Liver (tissue), 9 donors: ENCODE measurements around the gene OR8B2. TPM values are rescaled to one million over a fixed set of nuclear protein-coding genes. Genes with fewer than 3 reads are reported as not detected.

Source experiments
- DNase-seq: peaks from one replicate; pipeline ENCODE4 v3.0.0-alpha.2; 2017; ENCODE audit warnings: low spot score
- H3K27ac ChIP-seq, 2 donors: one replicate each; pipeline ENCODE4 v1.7.0; 2013; ENCODE audit warnings: inconsistent platforms in 2 of 2, low read length in 2 of 2, control low read depth in 1 of 2, low read depth in 1 of 2, mild to moderate bottlenecking in 1 of 2
- H3K27me3 ChIP-seq, 4 donors: one replicate each; pipeline versions ENCODE4 v1.6.1 to v1.7.0; 2013; ENCODE audit warnings: low read length in 3 of 4, inconsistent platforms in 1 of 4, mild to moderate bottlenecking in 1 of 4, moderate library complexity in 1 of 4; ENCODE audit not compliant: control insufficient read depth in 4 of 4, insufficient read depth in 4 of 4
- H3K36me3 ChIP-seq, 4 donors: one replicate each; pipeline versions ENCODE4 v1.6.1 to v1.7.0; 2013; ENCODE audit warnings: low read length in 3 of 4, mild to moderate bottlenecking in 3 of 4, low read depth in 1 of 4, moderate library complexity in 1 of 4; ENCODE audit not compliant: control insufficient read depth in 4 of 4, insufficient read depth in 3 of 4
- H3K4me1 ChIP-seq, 4 donors: one replicate each; pipeline versions ENCODE4 v1.6.1 to v1.7.0; 2013; ENCODE audit warnings: low read length in 3 of 4, mild to moderate bottlenecking in 3 of 4, moderate library complexity in 1 of 4; ENCODE audit not compliant: control insufficient read depth in 4 of 4, insufficient read depth in 4 of 4
- H3K4me3 ChIP-seq, 3 donors: one replicate each; pipeline versions ENCODE4 v1.6.1 to v1.7.0; 2013; ENCODE audit warnings: low read length in 3 of 3, control low read depth in 1 of 3, low read depth in 1 of 3, mild to moderate bottlenecking in 1 of 3
- H3K9ac ChIP-seq, 2 donors: one replicate each; pipeline ENCODE4 v1.7.0; 2013; ENCODE audit warnings: low read length in 2 of 2, mild to moderate bottlenecking in 2 of 2, moderate library complexity in 2 of 2, control low read depth in 1 of 2, low read depth in 1 of 2
- H3K9me3 ChIP-seq, 4 donors: one replicate each; pipeline versions ENCODE4 v1.6.1 to v1.7.0; 2013; ENCODE audit warnings: low read length in 3 of 4; ENCODE audit not compliant: control insufficient read depth in 4 of 4
- EGR1 ChIP-seq, 2 donors: IDR thresholded peaks; 2 replicates each; pipeline ENCODE4 v1.6.1; 2016 to 2018; ENCODE audit warnings: antibody characterized with exemption in 2 of 2, low read depth in 2 of 2
- FOXA2 ChIP-seq: IDR thresholded peaks from 2 replicates; pipeline ENCODE4 v1.6.1; 2016; ENCODE audit warnings: antibody characterized with exemption
- GABPA ChIP-seq, 2 donors: IDR thresholded peaks in 1 of 2; conservative IDR thresholded peaks in 1 of 2; 2 replicates each; pipeline ENCODE4 v1.6.1; 2016; ENCODE audit warnings: antibody characterized with exemption in 2 of 2, mild to moderate bottlenecking in 1 of 2, moderate library complexity in 1 of 2
- HNF4A ChIP-seq, 2 donors: conservative IDR thresholded peaks; 2 replicates each; pipeline ENCODE4 v1.6.1; 2016; ENCODE audit warnings: antibody characterized with exemption in 2 of 2, mild to moderate bottlenecking in 2 of 2
- HNF4G ChIP-seq: IDR thresholded peaks from 2 replicates; pipeline ENCODE4 v1.6.1; 2016; ENCODE audit warnings: antibody characterized with exemption
- JUND ChIP-seq, 2 donors: IDR thresholded peaks; 2 replicates each; pipeline ENCODE4 v1.6.1; 2016; ENCODE audit warnings: antibody characterized with exemption in 2 of 2
- RAD21 ChIP-seq, 2 donors: IDR thresholded peaks; 2 replicates each; pipeline ENCODE4 v1.6.1; 2016; ENCODE audit warnings: antibody characterized with exemption in 2 of 2, mild to moderate bottlenecking in 2 of 2
- RXRA ChIP-seq, 2 donors: IDR thresholded peaks; 2 replicates each; pipeline ENCODE4 v1.6.1; 2017 to 2018; ENCODE audit warnings: antibody characterized with exemption in 2 of 2, mild to moderate bottlenecking in 1 of 2
- SP1 ChIP-seq: IDR thresholded peaks from 2 replicates; pipeline ENCODE4 v1.6.1; 2018; ENCODE audit warnings: antibody characterized with exemption, mild to moderate bottlenecking
- TAF1 ChIP-seq: conservative IDR thresholded peaks from 2 replicates; pipeline ENCODE4 v1.6.1; 2016; ENCODE audit warnings: antibody characterized with exemption, mild to moderate bottlenecking
- YY1 ChIP-seq: IDR thresholded peaks from 2 replicates; pipeline ENCODE4 v1.6.1; 2016; ENCODE audit warnings: antibody characterized with exemption, mild to moderate bottlenecking
- WGBS: extraction: QIAGEN DNeasy Blood & Tissue Kit; methylation state at CpG from one replicate; pipeline ENCODE4 v1.1.7; 2013; 5-methylcytosine and 5-hydroxymethylcytosine counted together
- polyA plus RNA-seq, 2 donors: library from polyadenylated mRNA; stranded (reverse) in 1 of 2; unstranded in 1 of 2; fragments of 200-250 nt in 1 of 2; fragments of >200 nt in 1 of 2; fragmentation: Nextera tagmentation in 1 of 2; extraction: Ambion mirVana in 1 of 2; gene quantifications; one replicate each; pipeline versions ENCODE4 v1.2.1 to v1.2.3, GENCODE V29; 2013 to 2015
- total RNA-seq, 2 donors: library from RNA; depleted of rRNA; stranded (reverse); fragments of >200 nt; gene quantifications; one replicate each; pipeline ENCODE4 v1.2.3, GENCODE V29; 2014
- TF ChIP-seq, protein P1 (sequence below): IDR thresholded peaks from 2 replicates; pipeline ENCODE4 v1.6.1; 2016; ENCODE audit warnings: antibody characterized with exemption
- TF ChIP-seq, protein P2 (sequence below): fragments of 150-350 bp; IDR thresholded peaks from 2 replicates; pipeline ENCODE4 v1.5.1; 2017; ENCODE audit warnings: improper control_type of control experiment, low read depth, low read length; ENCODE audit not compliant: missing input control
- TF ChIP-seq, protein P3 (sequence below): IDR thresholded peaks from 2 replicates; pipeline ENCODE4 v1.6.1; 2016; ENCODE audit warnings: antibody characterized with exemption, mild to moderate bottlenecking
- TF ChIP-seq, protein P4 (sequence below): IDR thresholded peaks from 2 replicates; pipeline ENCODE4 v1.6.1; 2016; ENCODE audit warnings: antibody characterized with exemption
- TF ChIP-seq, protein P5 (sequence below): IDR thresholded peaks from 2 replicates; pipeline ENCODE4 v1.6.1; 2016; ENCODE audit warnings: antibody characterized with exemption
- donor health status: healthy.
- donor health status: healthy.
- donor health status: healthy.
- donor health status: healthy.
- donor health status: healthy.

OR8B2 gene
- total and polyA plus RNA-seq, 4 donors = not detected

DNA sequence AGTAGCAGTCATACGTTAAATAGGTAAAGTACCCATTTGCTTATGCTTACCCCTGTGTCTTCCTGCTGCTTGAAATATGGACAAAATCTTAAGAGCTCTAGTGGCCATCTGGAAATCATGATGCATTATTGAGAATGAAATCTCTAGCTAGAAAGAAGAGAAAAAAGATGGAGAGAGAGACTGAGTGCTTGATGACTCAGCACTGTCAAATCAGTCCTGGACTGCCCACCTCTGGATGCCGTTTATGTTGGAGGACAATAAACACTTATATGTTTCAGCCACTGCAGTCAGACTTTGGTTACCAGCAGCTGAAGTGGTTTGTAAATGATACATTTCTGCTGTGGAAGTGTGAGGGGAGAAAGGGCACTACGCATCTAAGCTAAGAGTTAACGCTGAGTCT, 36.7 kb upstream of the OR8B2 start:
- Histone ChIP-seq H3K4me3 (no peak overlapping the region), H3K9me3 (no peaks in the 10 kb centered on the region), H3K36me3 (no peaks in the 10 kb centered on the region), H3K4me1 (no peaks in the 10 kb centered on the region), H3K9ac (no peak overlapping the region), H3K27ac (no peak overlapping the region), H3K27me3 (peaks cover 0 to 8% (median 2%) of the 10 kb centered on the region in 4 donors)
- 80% methylated on average over 4 of the region's 4 CpGs for WGBS
- TF ChIP-seq, protein P1, sequence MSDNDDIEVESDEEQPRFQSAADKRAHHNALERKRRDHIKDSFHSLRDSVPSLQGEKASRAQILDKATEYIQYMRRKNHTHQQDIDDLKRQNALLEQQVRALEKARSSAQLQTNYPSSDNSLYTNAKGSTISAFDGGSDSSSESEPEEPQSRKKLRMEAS = no peak
- no peak for DNase-seq

DNA sequence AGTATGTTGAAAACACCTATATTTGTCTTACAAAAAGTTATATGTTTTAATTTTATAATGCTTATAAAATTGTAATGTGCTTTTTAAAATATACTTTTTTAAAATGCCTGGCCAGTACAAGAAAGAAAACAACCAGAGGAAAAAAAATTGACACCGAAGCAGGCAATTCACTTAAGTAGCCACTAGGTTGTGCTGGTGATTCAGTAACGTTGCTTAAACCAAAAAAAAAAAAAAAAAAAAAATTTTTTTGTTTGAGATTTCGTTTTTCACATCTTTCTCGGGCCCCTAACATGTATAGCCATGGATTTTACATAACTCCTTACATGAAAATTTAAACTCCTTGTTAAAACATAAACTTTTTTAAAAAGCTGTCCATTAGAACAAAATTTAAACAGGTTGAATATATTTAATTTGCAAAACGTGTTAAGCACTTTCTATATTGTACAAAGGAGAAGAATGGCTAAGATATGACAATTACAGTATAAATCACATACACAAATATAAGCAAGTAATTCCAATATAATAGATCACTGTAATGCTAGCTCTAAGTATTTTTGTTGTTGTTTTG, 31.1 kb upstream of the OR8B2 start:
- Histone ChIP-seq H3K27ac (no peak overlapping the region), H3K36me3 (no peaks in the 10 kb centered on the region), H3K4me3 (no peak overlapping the region), H3K9me3 (no peaks in the 10 kb centered on the region), H3K4me1 (no peaks in the 10 kb centered on the region), H3K27me3 (peaks cover 0 to 20% (median 2%) of the 10 kb centered on the region in 4 donors), H3K9ac (no peak overlapping the region)
- TF ChIP-seq RAD21 (IDR thresholded peaks at IDR 0.05) = peak; percentile 70 to 79
- TF ChIP-seq, protein P2, sequence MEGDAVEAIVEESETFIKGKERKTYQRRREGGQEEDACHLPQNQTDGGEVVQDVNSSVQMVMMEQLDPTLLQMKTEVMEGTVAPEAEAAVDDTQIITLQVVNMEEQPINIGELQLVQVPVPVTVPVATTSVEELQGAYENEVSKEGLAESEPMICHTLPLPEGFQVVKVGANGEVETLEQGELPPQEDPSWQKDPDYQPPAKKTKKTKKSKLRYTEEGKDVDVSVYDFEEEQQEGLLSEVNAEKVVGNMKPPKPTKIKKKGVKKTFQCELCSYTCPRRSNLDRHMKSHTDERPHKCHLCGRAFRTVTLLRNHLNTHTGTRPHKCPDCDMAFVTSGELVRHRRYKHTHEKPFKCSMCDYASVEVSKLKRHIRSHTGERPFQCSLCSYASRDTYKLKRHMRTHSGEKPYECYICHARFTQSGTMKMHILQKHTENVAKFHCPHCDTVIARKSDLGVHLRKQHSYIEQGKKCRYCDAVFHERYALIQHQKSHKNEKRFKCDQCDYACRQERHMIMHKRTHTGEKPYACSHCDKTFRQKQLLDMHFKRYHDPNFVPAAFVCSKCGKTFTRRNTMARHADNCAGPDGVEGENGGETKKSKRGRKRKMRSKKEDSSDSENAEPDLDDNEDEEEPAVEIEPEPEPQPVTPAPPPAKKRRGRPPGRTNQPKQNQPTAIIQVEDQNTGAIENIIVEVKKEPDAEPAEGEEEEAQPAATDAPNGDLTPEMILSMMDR = peak; percentile 77
- TF ChIP-seq, protein P3, sequence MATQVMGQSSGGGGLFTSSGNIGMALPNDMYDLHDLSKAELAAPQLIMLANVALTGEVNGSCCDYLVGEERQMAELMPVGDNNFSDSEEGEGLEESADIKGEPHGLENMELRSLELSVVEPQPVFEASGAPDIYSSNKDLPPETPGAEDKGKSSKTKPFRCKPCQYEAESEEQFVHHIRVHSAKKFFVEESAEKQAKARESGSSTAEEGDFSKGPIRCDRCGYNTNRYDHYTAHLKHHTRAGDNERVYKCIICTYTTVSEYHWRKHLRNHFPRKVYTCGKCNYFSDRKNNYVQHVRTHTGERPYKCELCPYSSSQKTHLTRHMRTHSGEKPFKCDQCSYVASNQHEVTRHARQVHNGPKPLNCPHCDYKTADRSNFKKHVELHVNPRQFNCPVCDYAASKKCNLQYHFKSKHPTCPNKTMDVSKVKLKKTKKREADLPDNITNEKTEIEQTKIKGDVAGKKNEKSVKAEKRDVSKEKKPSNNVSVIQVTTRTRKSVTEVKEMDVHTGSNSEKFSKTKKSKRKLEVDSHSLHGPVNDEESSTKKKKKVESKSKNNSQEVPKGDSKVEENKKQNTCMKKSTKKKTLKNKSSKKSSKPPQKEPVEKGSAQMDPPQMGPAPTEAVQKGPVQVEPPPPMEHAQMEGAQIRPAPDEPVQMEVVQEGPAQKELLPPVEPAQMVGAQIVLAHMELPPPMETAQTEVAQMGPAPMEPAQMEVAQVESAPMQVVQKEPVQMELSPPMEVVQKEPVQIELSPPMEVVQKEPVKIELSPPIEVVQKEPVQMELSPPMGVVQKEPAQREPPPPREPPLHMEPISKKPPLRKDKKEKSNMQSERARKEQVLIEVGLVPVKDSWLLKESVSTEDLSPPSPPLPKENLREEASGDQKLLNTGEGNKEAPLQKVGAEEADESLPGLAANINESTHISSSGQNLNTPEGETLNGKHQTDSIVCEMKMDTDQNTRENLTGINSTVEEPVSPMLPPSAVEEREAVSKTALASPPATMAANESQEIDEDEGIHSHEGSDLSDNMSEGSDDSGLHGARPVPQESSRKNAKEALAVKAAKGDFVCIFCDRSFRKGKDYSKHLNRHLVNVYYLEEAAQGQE = no peak
- DNase-seq = no peak
- WGBS = 15% methylated on average over 5 of the region's 5 CpGs

DNA sequence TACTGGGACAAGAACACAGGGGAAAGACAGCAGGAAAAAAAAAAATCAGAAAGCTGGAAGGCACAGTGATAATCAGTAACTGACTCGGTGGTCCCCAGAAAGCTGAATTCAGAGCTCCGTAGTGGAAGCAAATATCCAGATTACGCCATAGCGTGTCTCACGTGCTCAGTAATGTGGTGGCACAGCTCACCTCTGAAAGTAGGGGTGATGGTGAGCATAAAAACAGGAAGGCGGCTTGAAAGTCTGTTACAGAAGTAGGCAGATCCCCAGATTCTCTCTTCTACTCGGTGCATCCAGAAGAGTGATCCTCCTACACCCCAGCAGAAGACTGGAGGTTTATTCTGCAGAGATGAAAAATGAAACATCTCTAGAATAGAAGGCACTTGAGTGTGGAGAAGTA, 25.6 kb upstream of the OR8B2 start:
- no peak overlapping the region for H3K9ac ChIP-seq
- no peak overlapping the region for H3K4me3 ChIP-seq
- WGBS = 69% methylated on average over 7 of the region's 7 CpGs
- no peaks in the 10 kb centered on the region for H3K9me3 ChIP-seq
- no peaks in the 10 kb centered on the region for H3K36me3 ChIP-seq
- H3K27ac ChIP-seq = no peak overlapping the region
- no peaks in the 10 kb centered on the region for H3K4me1 ChIP-seq
- DNase-seq = no peak
- H3K27me3 ChIP-seq = peaks cover 0 to 23% (median 0%) of the 10 kb centered on the region in 4 donors
- TF ChIP-seq RXRA (IDR thresholded peaks at IDR 0.05) = no peak
- TF ChIP-seq, protein P4, sequence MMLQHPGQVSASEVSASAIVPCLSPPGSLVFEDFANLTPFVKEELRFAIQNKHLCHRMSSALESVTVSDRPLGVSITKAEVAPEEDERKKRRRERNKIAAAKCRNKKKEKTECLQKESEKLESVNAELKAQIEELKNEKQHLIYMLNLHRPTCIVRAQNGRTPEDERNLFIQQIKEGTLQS = no peak
- TF ChIP-seq YY1 = no peak
- no peak for TF ChIP-seq FOXA2
- TF ChIP-seq TAF1 = no peak
- TF ChIP-seq, protein P5, sequence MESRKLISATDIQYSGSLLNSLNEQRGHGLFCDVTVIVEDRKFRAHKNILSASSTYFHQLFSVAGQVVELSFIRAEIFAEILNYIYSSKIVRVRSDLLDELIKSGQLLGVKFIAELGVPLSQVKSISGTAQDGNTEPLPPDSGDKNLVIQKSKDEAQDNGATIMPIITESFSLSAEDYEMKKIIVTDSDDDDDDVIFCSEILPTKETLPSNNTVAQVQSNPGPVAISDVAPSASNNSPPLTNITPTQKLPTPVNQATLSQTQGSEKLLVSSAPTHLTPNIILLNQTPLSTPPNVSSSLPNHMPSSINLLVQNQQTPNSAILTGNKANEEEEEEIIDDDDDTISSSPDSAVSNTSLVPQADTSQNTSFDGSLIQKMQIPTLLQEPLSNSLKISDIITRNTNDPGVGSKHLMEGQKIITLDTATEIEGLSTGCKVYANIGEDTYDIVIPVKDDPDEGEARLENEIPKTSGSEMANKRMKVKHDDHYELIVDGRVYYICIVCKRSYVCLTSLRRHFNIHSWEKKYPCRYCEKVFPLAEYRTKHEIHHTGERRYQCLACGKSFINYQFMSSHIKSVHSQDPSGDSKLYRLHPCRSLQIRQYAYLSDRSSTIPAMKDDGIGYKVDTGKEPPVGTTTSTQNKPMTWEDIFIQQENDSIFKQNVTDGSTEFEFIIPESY = no peak
- no peak for TF ChIP-seq GABPA (IDR thresholded peaks at IDR 0.05 in 1 of 2, conservative IDR thresholded peaks at IDR 0.05 in 1 of 2)
- TF ChIP-seq HNF4A (conservative IDR thresholded peaks at IDR 0.05) = no peak
- no peak for TF ChIP-seq EGR1 (IDR thresholded peaks at IDR 0.05; ENCODE audit: low read depth in 2 of 2)
- no peak for TF ChIP-seq RAD21 (IDR thresholded peaks at IDR 0.05)
- no peak for TF ChIP-seq HNF4G
- TF ChIP-seq, protein P3 = no peak
- TF ChIP-seq JUND (IDR thresholded peaks at IDR 0.05) = no peak
- TF ChIP-seq SP1 = no peak
